ENCODE data around the gene DEFB132.
"Not testable (repeated sequence)": the region's sequence is repeated elsewhere in the genome, so short reads cannot be mapped to it uniquely, and the experiment has no call there.

Gene DEFB132

GRCh38 chr20:221258-221830 is 36.2 kb upstream of the DEFB132 start:
- Histone ChIP-seq H3K9me3 (ENCODE audit: insufficient read depth, low read length) (no peaks in the 10 kb centered on the region), H3K9ac (ENCODE audit: insufficient read length, low read depth) (no peak overlapping the region), H3K36me3 (ENCODE audit: insufficient read depth, insufficient read length, low read length) (no peaks in the 10 kb centered on the region), H3K4me3 (ENCODE audit: insufficient read length, low read depth) (no peak overlapping the region), H3K4me1 (ENCODE audit: insufficient read depth, insufficient read length) (no peaks in the 10 kb centered on the region), H3K27me3 (ENCODE audit: insufficient read depth, insufficient read length) (peaks cover 4% of the 10 kb centered on the region)
- no peak for DNase-seq (ENCODE audit: low read depth, low spot score)
- TF ChIP-seq ZNF274 (IDR thresholded peaks at IDR 0.05; ENCODE audit: low read depth, low read length) (no peak), YY1 (IDR thresholded peaks at IDR 0.05; ENCODE audit: insufficient read depth, insufficient read length) (no peak), SUZ12 (IDR thresholded peaks at IDR 0.05; ENCODE audit: extremely low read depth, insufficient read depth, insufficient read length) (no peak)

GRCh38 chr20:225879-226278 is 31.6 kb upstream of the DEFB132 start:
- not testable (repeated sequence) for DNase-seq (ENCODE audit: low read depth, low spot score); H3K9ac ChIP-seq (ENCODE audit: insufficient read length, low read depth); H3K4me1 ChIP-seq (ENCODE audit: insufficient read depth, insufficient read length); H3K27me3 ChIP-seq (ENCODE audit: insufficient read depth, insufficient read length); H3K36me3 ChIP-seq (ENCODE audit: insufficient read depth, insufficient read length, low read length); H3K4me3 ChIP-seq (ENCODE audit: insufficient read length, low read depth); H3K9me3 ChIP-seq (ENCODE audit: insufficient read depth, low read length)

GRCh38 chr20:226958-227357 is 30.6 kb upstream of the DEFB132 start, which contains the start of gene DEFB129:
Gene DEFB129 (plus strand): TSS chr20:227258. CDS start chr20:227289, 31 bp downstream.
- no peak for DNase-seq (ENCODE audit: low read depth, low spot score)
- Histone ChIP-seq H3K27me3 (ENCODE audit: insufficient read depth, insufficient read length) (peaks cover 1% of the 10 kb centered on the region), H3K9me3 (ENCODE audit: insufficient read depth, low read length) (no peaks in the 10 kb centered on the region), H3K4me3 (ENCODE audit: insufficient read length, low read depth) (no peak within 1 kb of the TSS), H3K36me3 (ENCODE audit: insufficient read depth, insufficient read length, low read length) (no peaks in the 10 kb centered on the region), H3K4me1 (ENCODE audit: insufficient read depth, insufficient read length) (no peaks in the 10 kb centered on the region), H3K9ac (ENCODE audit: insufficient read length, low read depth) (no peak within 1 kb of the TSS)
- no peak for TF ChIP-seq YY1 (IDR thresholded peaks at IDR 0.05; ENCODE audit: insufficient read depth, insufficient read length)
- TF ChIP-seq SUZ12 (IDR thresholded peaks at IDR 0.05; ENCODE audit: extremely low read depth, insufficient read depth, insufficient read length), result no peak
- TF ChIP-seq ZNF274 (IDR thresholded peaks at IDR 0.05; ENCODE audit: low read depth, low read length), result no peak

GRCh38 chr20:227439-228105 is 30.0 kb upstream of the DEFB132 start:
- Histone ChIP-seq H3K9me3 (ENCODE audit: insufficient read depth, low read length) (no peaks in the 10 kb centered on the region), H3K4me1 (ENCODE audit: insufficient read depth, insufficient read length) (no peaks in the 10 kb centered on the region), H3K9ac (ENCODE audit: insufficient read length, low read depth) (no peak overlapping the region), H3K27me3 (ENCODE audit: insufficient read depth, insufficient read length) (no peaks in the 10 kb centered on the region), H3K36me3 (ENCODE audit: insufficient read depth, insufficient read length, low read length) (no peaks in the 10 kb centered on the region), H3K4me3 (ENCODE audit: insufficient read length, low read depth) (no peak overlapping the region)
- DNase-seq (ENCODE audit: low read depth, low spot score), result no peak
- TF ChIP-seq YY1 (IDR thresholded peaks at IDR 0.05; ENCODE audit: insufficient read depth, insufficient read length) (no peak), SUZ12 (IDR thresholded peaks at IDR 0.05; ENCODE audit: extremely low read depth, insufficient read depth, insufficient read length) (no peak), ZNF274 (IDR thresholded peaks at IDR 0.05; ENCODE audit: low read depth, low read length) (no peak)

- DNase-seq (ENCODE audit: low read depth, low spot score), result no peak
- no peak overlapping the region for H3K9ac ChIP-seq (ENCODE audit: insufficient read length, low read depth)
- H3K27me3 ChIP-seq (ENCODE audit: insufficient read depth, insufficient read length), result no peaks in the 10 kb centered on the region
- no peak overlapping the region for H3K4me3 ChIP-seq (ENCODE audit: insufficient read length, low read depth)
- no peak for TF ChIP-seq SUZ12 (IDR thresholded peaks at IDR 0.05; ENCODE audit: extremely low read depth, insufficient read depth, insufficient read length)
- TF ChIP-seq YY1 (IDR thresholded peaks at IDR 0.05; ENCODE audit: insufficient read depth, insufficient read length), result no peak
- TF ChIP-seq ZNF274 (IDR thresholded peaks at IDR 0.05; ENCODE audit: low read depth, low read length), result no peak
- no peaks in the 10 kb centered on the region for H3K4me1 ChIP-seq (ENCODE audit: insufficient read depth, insufficient read length)
- H3K9me3 ChIP-seq (ENCODE audit: insufficient read depth, low read length), result no peaks in the 10 kb centered on the region
- H3K36me3 ChIP-seq (ENCODE audit: insufficient read depth, insufficient read length, low read length), result no peaks in the 10 kb centered on the region
These were observed 21.6 kb upstream of the DEFB132 start for GRCh38 chr20:235891-236290.

GRCh38 chr20:237489-237888 is 20.0 kb upstream of the DEFB132 start:
- Histone ChIP-seq H3K4me3 (ENCODE audit: insufficient read length, low read depth) (no peak overlapping the region), H3K4me1 (ENCODE audit: insufficient read depth, insufficient read length) (no peaks in the 10 kb centered on the region), H3K36me3 (ENCODE audit: insufficient read depth, insufficient read length, low read length) (no peaks in the 10 kb centered on the region), H3K9ac (ENCODE audit: insufficient read length, low read depth) (no peak overlapping the region), H3K9me3 (ENCODE audit: insufficient read depth, low read length) (no peaks in the 10 kb centered on the region), H3K27me3 (ENCODE audit: insufficient read depth, insufficient read length) (no peaks in the 10 kb centered on the region)
- TF ChIP-seq SUZ12 (IDR thresholded peaks at IDR 0.05; ENCODE audit: extremely low read depth, insufficient read depth, insufficient read length), result no peak
- TF ChIP-seq ZNF274 (IDR thresholded peaks at IDR 0.05; ENCODE audit: low read depth, low read length), result no peak
- no peak for TF ChIP-seq YY1 (IDR thresholded peaks at IDR 0.05; ENCODE audit: insufficient read depth, insufficient read length)
- no peak for DNase-seq (ENCODE audit: low read depth, low spot score)

- no peaks in the 10 kb centered on the region for H3K9me3 ChIP-seq (ENCODE audit: insufficient read depth, low read length)
- no peak for TF ChIP-seq SUZ12 (IDR thresholded peaks at IDR 0.05; ENCODE audit: extremely low read depth, insufficient read depth, insufficient read length)
- no peak for TF ChIP-seq YY1 (IDR thresholded peaks at IDR 0.05; ENCODE audit: insufficient read depth, insufficient read length)
- no peak for TF ChIP-seq ZNF274 (IDR thresholded peaks at IDR 0.05; ENCODE audit: low read depth, low read length)
- H3K4me3 ChIP-seq (ENCODE audit: insufficient read length, low read depth), result no peak overlapping the region
- H3K4me1 ChIP-seq (ENCODE audit: insufficient read depth, insufficient read length), result no peaks in the 10 kb centered on the region
- no peak for DNase-seq (ENCODE audit: low read depth, low spot score)
- no peak overlapping the region for H3K9ac ChIP-seq (ENCODE audit: insufficient read length, low read depth)
- no peaks in the 10 kb centered on the region for H3K27me3 ChIP-seq (ENCODE audit: insufficient read depth, insufficient read length)
- no peaks in the 10 kb centered on the region for H3K36me3 ChIP-seq (ENCODE audit: insufficient read depth, insufficient read length, low read length)
These were observed 19.6 kb upstream of the DEFB132 start for GRCh38 chr20:237929-238328.
